PC-3 (cell line): Measurements from ENCODE around the gene FMNL3. TPM values are rescaled to one million over a fixed set of nuclear protein-coding genes. Genes with fewer than 3 reads are reported as not detected.

ENCODE experiments used
- ATAC-seq: fragments of 200-7000 bp; cut with Tn5 transposase; 2 replicates; pipeline ENCODE4 v1.9.1; 2020; ENCODE audit warnings: mild to moderate bottlenecking, moderate library complexity
- BruUV-seq: library from RNA; stranded (reverse); fragments of 400-500 nt; replicated peaks from 2 replicates; lab custom pipeline; 2021; lab: Mats Ljungman, UMichigan
- CTCF ChIA-PET: fragments of 300-600 bp; sonication (Branson Sonifier 250); formaldehyde crosslinking; loops from one replicate; lab custom pipeline; 2022; ENCODE audit warnings: antibody characterized with exemption; lab: Charles Lee
- POLR2A ChIA-PET: fragments of 300-600 bp; sonication (Branson Sonifier 250); formaldehyde crosslinking; loops from one replicate; lab custom pipeline; 2022; ENCODE audit warnings: antibody characterized with exemption; ENCODE audit not compliant: unreplicated experiment; lab: Charles Lee
- DNase-seq: peaks from one replicate; pipeline ENCODE4 v3.0.0-alpha.2; 2015
- H2AFZ ChIP-seq: fragments of 300-600 bp; sonication (generic); 2 replicates; pipeline ENCODE4 v1.6.0; 2016; ENCODE audit warnings: antibody characterized with exemption, low read length
- H3F3A ChIP-seq: fragments of 300-600 bp; sonication (generic); one replicate; pipeline ENCODE4 v1.6.0; 2017; ENCODE audit warnings: antibody characterized with exemption, low read length, control low read depth, mild to moderate bottlenecking; ENCODE audit not compliant: unreplicated experiment
- H3K27ac ChIP-seq: fragments of 300-600 bp; sonication (generic); 2 replicates; pipeline ENCODE4 v1.5.1; 2016; ENCODE audit warnings: mild to moderate bottlenecking, low read length
- H3K27me3 ChIP-seq: fragments of 300-600 bp; sonication (generic); 2 replicates; pipeline ENCODE4 v1.6.1; 2016; ENCODE audit warnings: low read length, mixed read lengths
- H3K36me3 ChIP-seq: fragments of 300-600 bp; sonication (generic); 2 replicates; pipeline ENCODE4 v1.6.1; 2016; ENCODE audit warnings: low read depth, mixed run types, low read length, mixed read lengths
- H3K4me1 ChIP-seq: fragments of 300-600 bp; sonication (generic); 2 replicates; pipeline ENCODE4 v1.5.1; 2016; ENCODE audit warnings: low read length; ENCODE audit not compliant: insufficient read depth
- H3K4me2 ChIP-seq: fragments of 300-600 bp; sonication (generic); 2 replicates; pipeline ENCODE4 v1.6.0; 2016; ENCODE audit warnings: low read length
- H3K4me3 ChIP-seq: fragments of 300-600 bp; sonication (generic); 2 replicates; pipeline ENCODE4 v1.5.1; 2016; ENCODE audit warnings: mild to moderate bottlenecking, low read length, mixed read lengths
- H3K79me2 ChIP-seq: fragments of 300-600 bp; sonication (generic); 2 replicates; pipeline ENCODE4 v1.6.1; 2017; ENCODE audit warnings: low read length, mixed read lengths
- H3K9ac ChIP-seq: fragments of 300-600 bp; sonication (generic); 2 replicates; pipeline ENCODE4 v1.6.0; 2016; ENCODE audit warnings: mild to moderate bottlenecking, low read length
- H3K9me2 ChIP-seq: fragments of 300-600 bp; sonication (generic); replicated peaks from 2 replicates; pipeline ENCODE4 v1.6.1; 2016; ENCODE audit warnings: mixed run types, low read length, mixed read lengths
- H3K9me3 ChIP-seq: fragments of 300-600 bp; sonication (generic); 2 replicates; pipeline ENCODE4 v1.6.1; 2016; ENCODE audit warnings: low read length, mixed read lengths
- H4K20me1 ChIP-seq: fragments of 300-600 bp; sonication (generic); 2 replicates; pipeline ENCODE4 v1.6.1; 2016; ENCODE audit warnings: low read length, mixed read lengths
- CTCF ChIP-seq: fragments of 300-600 bp; sonication (generic); conservative IDR thresholded peaks from 2 replicates; pipeline ENCODE4 v1.5.1; 2017; ENCODE audit warnings: antibody characterized with exemption, low read depth, mild to moderate bottlenecking, low read length
- EZH2 ChIP-seq: fragments of 300-600 bp; sonication (generic); IDR thresholded peaks from one replicate; pipeline ENCODE4 v1.6.1; 2017; ENCODE audit warnings: antibody characterized with exemption, mild to moderate bottlenecking, low read length; ENCODE audit not compliant: unreplicated experiment
- EZH2phosphoT487 ChIP-seq: fragments of 300-600 bp; sonication (generic); IDR thresholded peaks from 2 replicates; pipeline ENCODE4 v1.6.1; 2018; ENCODE audit warnings: mild to moderate bottlenecking, antibody characterized with exemption, low read length, borderline replicate concordance
- intact Hi-C: fragments of 100-400 bp; cut with micrococcal nuclease; formaldehyde crosslinking; loops from 2 replicates; pipeline ENCODE4 v1.9.0; 2023
- total RNA-seq: library from RNA; depleted of rRNA; stranded (reverse); fragments of >200 nt; gene quantifications from 2 replicates; pipeline ENCODE4 v1.2.3, GENCODE V29; 2014

Gene FMNL3
- total RNA-seq, 1 experiment from 2014 or later: 6.2 TPM

- Histone ChIP-seq H3K9me3 (no peaks in the 10 kb centered on the region), H3K27ac (no peak overlapping the region), H3K4me2 (no peak overlapping the region), H3K79me2 (no peaks in the 10 kb centered on the region), H3K9me2 (no peaks in the 10 kb centered on the region), H3F3A (no peaks in the 10 kb centered on the region), H3K4me1 (no peaks in the 10 kb centered on the region), H3K36me3 (no peaks in the 10 kb centered on the region), H4K20me1 (no peaks in the 10 kb centered on the region), H3K4me3 (no peak overlapping the region), H3K9ac (no peak overlapping the region), H3K27me3 (no peaks in the 10 kb centered on the region), H2AFZ (no peak overlapping the region)
- DNase-seq (no peak), ATAC-seq (no peak)
- intact Hi-C loops: no loop called here
- ChIA-PET POLR2A (no interaction called here), CTCF (no interaction called here)
- TF ChIP-seq EZH2phosphoT487 (no peak), EZH2 (no peak), CTCF (no peak)
- no TSS peak for BruUV-seq
Observed at GRCh38 chr12:49598527-49598926, 108.7 kb downstream of the FMNL3 start.

GRCh38 chr12:49588721-49589516 lies 118.3 kb downstream of the FMNL3 start:
- POLR2A ChIA-PET: interaction anchor here (0.7 kb wide), 1 partner anchor 18 kb away, joined by 5 read pairs; no protein-coding TSS in a partner anchor

More at GRCh38 chr12:49588721-49589516, 118.3 kb downstream of the FMNL3 start:
- Histone ChIP-seq H3F3A (no peaks in the 10 kb centered on the region), H3K4me1 (no peaks in the 10 kb centered on the region), H3K4me3 (no peak overlapping the region), H3K27ac (no peak overlapping the region), H3K27me3 (no peaks in the 10 kb centered on the region), H3K79me2 (no peaks in the 10 kb centered on the region), H3K36me3 (peaks cover 12% of the 10 kb centered on the region; the same call in 1 of the 2 replicates), H4K20me1 (no peaks in the 10 kb centered on the region), H3K4me2 (no peak overlapping the region), H2AFZ (no peak overlapping the region), H3K9ac (no peak overlapping the region), H3K9me2 (no peaks in the 10 kb centered on the region), H3K9me3 (no peaks in the 10 kb centered on the region)
- CTCF ChIA-PET: no interaction called here
- no peak for DNase-seq
- TF ChIP-seq CTCF (no peak), EZH2phosphoT487 (no peak), EZH2 (no peak)
- ATAC-seq: no peak
- intact Hi-C loops: no loop called here
- no TSS peak for BruUV-seq
